Breast epithelium (tissue), 3 donors: ENCODE data around the gene CACNA2D1.

ENCODE experiments used
- POLR2A ChIP-seq: fragments of 450-650 bp; IDR thresholded peaks from one replicate; pipeline ENCODE4 v1.6.1; 2016; ENCODE audit warnings: antibody characterized with exemption, mild to moderate bottlenecking, moderate library complexity
- POLR2AphosphoS5 ChIP-seq, 3 donors: sonication (generic); formaldehyde crosslinking; IDR thresholded peaks; one replicate each; pipeline ENCODE4 v1.6.1; 2017; ENCODE audit warnings: antibody characterized with exemption in 3 of 3
- TF ChIP-seq, protein P1 (sequence below), 3 donors: fragments of 450-650 bp; IDR thresholded peaks; one replicate each; pipeline ENCODE4 v1.5.1; 2016 to 2017; ENCODE audit warnings: antibody characterized with exemption in 3 of 3, mild to moderate bottlenecking in 3 of 3, moderate library complexity in 3 of 3

DNA sequence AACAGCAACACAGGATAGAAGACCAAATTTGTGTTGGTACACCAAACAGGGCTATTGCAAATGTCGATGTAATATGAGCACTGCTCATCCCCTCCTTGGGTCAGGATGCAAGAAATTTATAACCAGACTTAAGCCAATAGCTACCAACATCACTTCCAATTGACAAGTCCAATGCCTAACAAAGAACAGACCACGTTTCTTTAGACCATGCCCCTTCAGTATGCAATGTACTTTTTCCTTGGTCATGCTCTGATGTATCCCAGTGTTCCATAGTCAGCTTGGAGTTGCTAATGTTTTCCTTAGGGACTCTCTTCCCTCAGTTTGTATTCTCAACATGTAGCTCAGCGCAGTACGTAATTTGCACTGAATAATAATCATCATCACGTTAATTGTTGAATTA, 7.8 kb downstream of the CACNA2D1 start:
- TF ChIP-seq, protein P1, sequence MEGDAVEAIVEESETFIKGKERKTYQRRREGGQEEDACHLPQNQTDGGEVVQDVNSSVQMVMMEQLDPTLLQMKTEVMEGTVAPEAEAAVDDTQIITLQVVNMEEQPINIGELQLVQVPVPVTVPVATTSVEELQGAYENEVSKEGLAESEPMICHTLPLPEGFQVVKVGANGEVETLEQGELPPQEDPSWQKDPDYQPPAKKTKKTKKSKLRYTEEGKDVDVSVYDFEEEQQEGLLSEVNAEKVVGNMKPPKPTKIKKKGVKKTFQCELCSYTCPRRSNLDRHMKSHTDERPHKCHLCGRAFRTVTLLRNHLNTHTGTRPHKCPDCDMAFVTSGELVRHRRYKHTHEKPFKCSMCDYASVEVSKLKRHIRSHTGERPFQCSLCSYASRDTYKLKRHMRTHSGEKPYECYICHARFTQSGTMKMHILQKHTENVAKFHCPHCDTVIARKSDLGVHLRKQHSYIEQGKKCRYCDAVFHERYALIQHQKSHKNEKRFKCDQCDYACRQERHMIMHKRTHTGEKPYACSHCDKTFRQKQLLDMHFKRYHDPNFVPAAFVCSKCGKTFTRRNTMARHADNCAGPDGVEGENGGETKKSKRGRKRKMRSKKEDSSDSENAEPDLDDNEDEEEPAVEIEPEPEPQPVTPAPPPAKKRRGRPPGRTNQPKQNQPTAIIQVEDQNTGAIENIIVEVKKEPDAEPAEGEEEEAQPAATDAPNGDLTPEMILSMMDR (IDR thresholded peaks at IDR 0.05), result no peak
- TF ChIP-seq POLR2AphosphoS5 (IDR thresholded peaks at IDR 0.05) (no peak), POLR2A (no peak)
